Fibroblast of lung (primary cell): Measurements from ENCODE around the gene MEI1. TPM values are rescaled to one million over a fixed set of nuclear protein-coding genes. Genes with fewer than 3 reads are reported as not detected.
"Not testable (repeated sequence)": the region's sequence is repeated elsewhere in the genome, so short reads cannot be mapped to it uniquely, and the experiment has no call there.

Experiments used
- DNase-seq, 2 donors: peaks; one replicate each; pipeline versions ENCODE4 v3.0.0 to v3.0.0-alpha.2; 2010; ENCODE audit warnings: low read depth in 2 of 2
- H2AFZ ChIP-seq: 2 replicates; pipeline ENCODE4 v1.5.1; 2012; ENCODE audit warnings: low read length, control low read depth, inconsistent platforms
- H3K27ac ChIP-seq: 2 replicates; pipeline ENCODE4 v1.5.1; 2011; ENCODE audit warnings: low read length, control low read depth; ENCODE audit not compliant: insufficient read depth
- H3K27me3 ChIP-seq: 2 replicates; pipeline ENCODE4 v1.5.1; 2011; ENCODE audit warnings: mild to moderate bottlenecking, low read length; ENCODE audit not compliant: control insufficient read depth, insufficient read depth
- H3K36me3 ChIP-seq: 2 replicates; pipeline ENCODE4 v1.5.1; 2011; ENCODE audit warnings: low read length; ENCODE audit not compliant: control insufficient read depth, insufficient read depth
- H3K4me1 ChIP-seq: 2 replicates; pipeline ENCODE4 v1.5.1; 2011; ENCODE audit warnings: low read length; ENCODE audit not compliant: control insufficient read depth, insufficient read depth; ENCODE audit errors: extremely low read depth
- H3K4me2 ChIP-seq: 2 replicates; pipeline ENCODE4 v1.5.1; 2011; ENCODE audit warnings: low read length, control low read depth; ENCODE audit not compliant: insufficient read depth; ENCODE audit errors: extremely low read depth
- H3K4me3 ChIP-seq, 4 experiments: fragments of 200-600 bp in 1 of 4; sonication (generic) in 1 of 4; replicated peaks in 1 of 4; 2 replicates each; pipeline ENCODE4 v1.5.1; 2011 to 2016; ENCODE audit warnings: low read length in 4 of 4, low read depth in 3 of 4, mild to moderate bottlenecking in 3 of 4, control low read depth in 2 of 4, inconsistent platforms in 1 of 4, mixed read lengths in 1 of 4; ENCODE audit not compliant: insufficient read depth in 1 of 4; ENCODE audit errors: control extremely low read depth in 1 of 4
- H3K79me2 ChIP-seq: 2 replicates; pipeline ENCODE4 v1.5.1; 2012; ENCODE audit warnings: mild to moderate bottlenecking, low read length, inconsistent platforms; ENCODE audit not compliant: control insufficient read depth, insufficient read depth
- H3K9ac ChIP-seq: 2 replicates; pipeline ENCODE4 v1.5.1; 2011; ENCODE audit warnings: mild to moderate bottlenecking, low read length, control low read depth; ENCODE audit not compliant: insufficient read depth
- H3K9me3 ChIP-seq: 2 replicates; pipeline ENCODE4 v1.5.1; 2012; ENCODE audit warnings: low read depth, low read length; ENCODE audit not compliant: control insufficient read depth, insufficient read depth
- H4K20me1 ChIP-seq: 2 replicates; pipeline ENCODE4 v1.5.1; 2011; ENCODE audit warnings: low read length; ENCODE audit not compliant: control insufficient read depth, insufficient read depth; ENCODE audit errors: extremely low read depth
- CTCF ChIP-seq, 2 donors: IDR thresholded peaks in 1 of 2; conservative IDR thresholded peaks in 1 of 2; 1 replicate in 1 of 2; 2 replicates in 1 of 2; pipeline ENCODE4 v1.5.1; 2011 to 2012; ENCODE audit warnings: low read length in 2 of 2, control low read depth in 1 of 2, inconsistent platforms in 1 of 2, low read depth in 1 of 2, mild to moderate bottlenecking in 1 of 2
- EZH2 ChIP-seq: IDR thresholded peaks from 2 replicates; pipeline ENCODE4 v1.5.1; 2012; ENCODE audit warnings: low read length, control low read depth, mild to moderate bottlenecking; ENCODE audit errors: missing control alignments
- polyA plus RNA-seq, 2 donors: library from polyadenylated mRNA; depleted of rRNA in 1 of 2; stranded (reverse) in 1 of 2; unstranded in 1 of 2; fragments of >200 nt; gene quantifications; 2 replicates each; pipeline ENCODE4 v1.2.1, GENCODE V29; 2011 to 2012; ENCODE audit warnings: missing spikeins in 1 of 2
- total RNA-seq: library from RNA; depleted of rRNA; stranded (reverse); fragments of >200 nt; gene quantifications from 2 replicates; pipeline ENCODE4 v1.2.1, GENCODE V29; 2014

The MEI1 gene
- total and polyA plus RNA-seq, 2 donors (not counting 1 experiment from before 2014, with no cell fraction given), result 0.33 to 4.3 TPM

- Histone ChIP-seq H3K4me3 (no peak overlapping the region), H3K4me1 (peaks cover 2% of the 10 kb centered on the region), H3K9me3 (no peaks in the 10 kb centered on the region), H3K27me3 (no peaks in the 10 kb centered on the region), H2AFZ (no peak overlapping the region), H3K9ac (no peak overlapping the region), H3K27ac (no peak overlapping the region), H4K20me1 (no peaks in the 10 kb centered on the region), H3K36me3 (peaks cover 4% of the 10 kb centered on the region), H3K4me2 (no peak overlapping the region), H3K79me2 (peaks cover 91% of the 10 kb centered on the region)
- TF ChIP-seq EZH2 (no peak), CTCF (conservative IDR thresholded peaks at IDR 0.05 in 1 of 2, IDR thresholded peaks at IDR 0.05 in 1 of 2; ENCODE audit: low read depth in 1 of 2, low read length in 2 of 2) (no peak)
- DNase-seq, result no peak
These were observed 15.7 kb upstream of the MEI1 start for GRCh38 chr22:41683616-41684015.

GRCh38 chr22:41684194-41684593, 15.1 kb upstream of the MEI1 start:
- H3K79me2 ChIP-seq, result peaks cover 90% of the 10 kb centered on the region
- H3K9ac ChIP-seq, result no peak overlapping the region
- H3K4me3 ChIP-seq, result no peak overlapping the region
- no peak for TF ChIP-seq EZH2
- TF ChIP-seq CTCF (conservative IDR thresholded peaks at IDR 0.05 in 1 of 2, IDR thresholded peaks at IDR 0.05 in 1 of 2; ENCODE audit: low read depth in 1 of 2, low read length in 2 of 2), result no peak
- H4K20me1 ChIP-seq, result no peaks in the 10 kb centered on the region
- peaks cover 3% of the 10 kb centered on the region for H3K36me3 ChIP-seq
- H3K4me2 ChIP-seq, result no peak overlapping the region
- DNase-seq, result no peak
- H3K27me3 ChIP-seq, result no peaks in the 10 kb centered on the region
- no peak overlapping the region for H2AFZ ChIP-seq
- H3K4me1 ChIP-seq, result peaks cover 2% of the 10 kb centered on the region
- no peak overlapping the region for H3K27ac ChIP-seq
- no peaks in the 10 kb centered on the region for H3K9me3 ChIP-seq

GRCh38 chr22:41686890-41687289, 12.4 kb upstream of the MEI1 start:
- H3K27me3 ChIP-seq, H3K27ac ChIP-seq, DNase-seq, H3K9me3 ChIP-seq, H2AFZ ChIP-seq, H3K9ac ChIP-seq, H4K20me1 ChIP-seq, H3K4me1 ChIP-seq, H3K36me3 ChIP-seq: not testable (repeated sequence)
- H3K4me2 ChIP-seq, result peak overlapping the region; percentile 98
- peaks cover 66% of the 10 kb centered on the region for H3K79me2 ChIP-seq
- H3K4me3 ChIP-seq, result peak overlapping the region; percentile 74 to 97 (median 88)
